ENCODE measurements around the gene UNC5B. TPM values are rescaled to one million over a fixed set of nuclear protein-coding genes. Genes with fewer than 3 reads are reported as not detected.

Gene UNC5B
- polyA plus RNA-seq, 3 donors: 0.04 to 0.72 TPM; not detected in 1

GRCh38 chr10:71292624-71293445 lies 80.5 kb downstream of the UNC5B start:
- H3K36me3 Mint-ChIP-seq: no peaks in the 10 kb centered on the region
- no peak overlapping the region for H3K4me3 ChIP-seq (replicated peaks in 1 of 3; ENCODE audit: low read depth in 2 of 3, low read length in 3 of 3)
- no peak for TF ChIP-seq CTCF (IDR thresholded peaks at IDR 0.05)
- no peaks in the 10 kb centered on the region for H3K36me3 ChIP-seq (replicated peaks in 1 of 2; ENCODE audit: control insufficient read depth in 1 of 2, insufficient read depth in 2 of 2, low read length in 2 of 2)
- H3K4me1 ChIP-seq (ENCODE audit: control insufficient read depth in 1 of 2, insufficient read depth in 2 of 2, low read length in 2 of 2): no peaks in the 10 kb centered on the region
- intact Hi-C loops (cut with micrococcal nuclease): no loop called here
- no peak overlapping the region for H3K9ac ChIP-seq (ENCODE audit: insufficient read depth, low read length, poor library complexity, severe bottlenecking)
- H3K27ac Mint-ChIP-seq: peak overlapping the region in 1 of 7 donors; percentile 50
- no peaks in the 10 kb centered on the region for H3K9me3 ChIP-seq (replicated peaks in 1 of 2; ENCODE audit: control insufficient read depth in 1 of 2, insufficient read depth in 1 of 2, low read length in 2 of 2)
- H4K20me1 ChIP-seq (ENCODE audit: insufficient read depth, low read length): no peaks in the 10 kb centered on the region
- no peaks in the 10 kb centered on the region for H3K79me2 ChIP-seq (ENCODE audit: insufficient read depth, low read length)
- DNase-seq: no peak
- H3K27me3 Mint-ChIP-seq (ENCODE audit: low read depth in 3 of 3): peaks cover 0 to 9% (median 0%) of the 10 kb centered on the region in 3 donors
- H3K27me3 ChIP-seq (ENCODE audit: control insufficient read depth in 2 of 2, insufficient read depth in 2 of 2, low read length in 2 of 2): no peaks in the 10 kb centered on the region
- WGBS (ENCODE audit: insufficient coverage): 96% methylated on average over 4 of the region's 10 CpGs
- H3K4me1 Mint-ChIP-seq: peaks cover 9% of the 10 kb centered on the region
- no peak overlapping the region for H2AFZ ChIP-seq (ENCODE audit: insufficient read depth, low read depth, low read length, poor library complexity, severe bottlenecking)
- no peak overlapping the region for H3K27ac ChIP-seq (ENCODE audit: low read depth in 1 of 2, low read length in 2 of 2)
- no peak overlapping the region for H3K4me3 Mint-ChIP-seq
- H3K9me3 Mint-ChIP-seq: no peaks in the 10 kb centered on the region
- H3K4me2 ChIP-seq (replicated peaks; ENCODE audit: extremely low read depth, low read length, poor library complexity, severe bottlenecking): no peak overlapping the region

GRCh38 chr10:71293446-71294084 lies 81.2 kb downstream of the UNC5B start:
- no peak overlapping the region for H3K9ac ChIP-seq (ENCODE audit: insufficient read depth, low read length, poor library complexity, severe bottlenecking)
- WGBS (ENCODE audit: insufficient coverage): 96% methylated on average over 15 of the region's 19 CpGs
- H3K9me3 ChIP-seq (replicated peaks in 1 of 2; ENCODE audit: control insufficient read depth in 1 of 2, insufficient read depth in 1 of 2, low read length in 2 of 2): no peaks in the 10 kb centered on the region
- Mint-ChIP-seq H3K9me3 (no peaks in the 10 kb centered on the region), H3K4me1 (peaks cover 15% of the 10 kb centered on the region), H3K4me3 (no peak overlapping the region), H3K27ac (no peak overlapping the region), H3K27me3 (ENCODE audit: low read depth in 3 of 3) (peaks cover 0 to 9% (median 1%) of the 10 kb centered on the region in 3 donors), H3K36me3 (no peaks in the 10 kb centered on the region)
- H3K4me3 ChIP-seq (replicated peaks in 1 of 3; ENCODE audit: low read depth in 2 of 3, low read length in 3 of 3): no peak overlapping the region
- H4K20me1 ChIP-seq (ENCODE audit: insufficient read depth, low read length): no peaks in the 10 kb centered on the region
- no peak overlapping the region for H3K4me2 ChIP-seq (replicated peaks; ENCODE audit: extremely low read depth, low read length, poor library complexity, severe bottlenecking)
- no peaks in the 10 kb centered on the region for H3K36me3 ChIP-seq (replicated peaks in 1 of 2; ENCODE audit: control insufficient read depth in 1 of 2, insufficient read depth in 2 of 2, low read length in 2 of 2)
- peaks cover 1 to 3% of the 10 kb centered on the region in 2 donors for H3K4me1 ChIP-seq (ENCODE audit: control insufficient read depth in 1 of 2, insufficient read depth in 2 of 2, low read length in 2 of 2)
- TF ChIP-seq CTCF (IDR thresholded peaks at IDR 0.05): no peak
- H2AFZ ChIP-seq (ENCODE audit: insufficient read depth, low read depth, low read length, poor library complexity, severe bottlenecking): no peak overlapping the region
- no peak for DNase-seq
- intact Hi-C loops (cut with micrococcal nuclease): no loop called here
- H3K27ac ChIP-seq (ENCODE audit: low read depth in 1 of 2, low read length in 2 of 2): no peak overlapping the region
- H3K79me2 ChIP-seq (ENCODE audit: insufficient read depth, low read length): no peaks in the 10 kb centered on the region
- no peaks in the 10 kb centered on the region for H3K27me3 ChIP-seq (ENCODE audit: control insufficient read depth in 2 of 2, insufficient read depth in 2 of 2, low read length in 2 of 2)

Measured in CD14-positive monocyte (primary cell).